Measurements from ENCODE around the gene SLC22A2. TPM values are rescaled to one million over a fixed set of nuclear protein-coding genes. Genes with fewer than 3 reads are reported as not detected.

SLC22A2 gene
- polyA plus RNA-seq, 3 donors, result not detected

GRCh38 chr6:160263196-160263939 is 4.7 kb upstream of the SLC22A2 start:
- Histone ChIP-seq H2AFZ (ENCODE audit: insufficient read depth, low read depth, low read length, poor library complexity, severe bottlenecking) (no peak overlapping the region), H3K4me3 (replicated peaks in 1 of 3; ENCODE audit: low read depth in 2 of 3, low read length in 3 of 3) (no peak overlapping the region), H3K4me2 (replicated peaks; ENCODE audit: extremely low read depth, low read length, poor library complexity, severe bottlenecking) (no peak overlapping the region), H3K79me2 (ENCODE audit: insufficient read depth, low read length) (no peaks in the 10 kb centered on the region), H3K9ac (ENCODE audit: insufficient read depth, low read length, poor library complexity, severe bottlenecking) (no peak overlapping the region), H3K27ac (ENCODE audit: low read depth in 1 of 2, low read length in 2 of 2) (no peak overlapping the region), H4K20me1 (ENCODE audit: insufficient read depth, low read length) (no peaks in the 10 kb centered on the region), H3K9me3 (replicated peaks in 1 of 2; ENCODE audit: control insufficient read depth in 1 of 2, insufficient read depth in 1 of 2, low read length in 2 of 2) (no peaks in the 10 kb centered on the region), H3K36me3 (replicated peaks in 1 of 2; ENCODE audit: control insufficient read depth in 1 of 2, insufficient read depth in 2 of 2, low read length in 2 of 2) (no peaks in the 10 kb centered on the region), H3K27me3 (ENCODE audit: control insufficient read depth in 2 of 2, insufficient read depth in 2 of 2, low read length in 2 of 2) (no peaks in the 10 kb centered on the region), H3K4me1 (ENCODE audit: control insufficient read depth in 1 of 2, insufficient read depth in 2 of 2, low read length in 2 of 2) (no peaks in the 10 kb centered on the region)
- 57% methylated on average over 3 of the region's 7 CpGs for WGBS (ENCODE audit: insufficient coverage)
- intact Hi-C loops (cut with micrococcal nuclease), result no loop called here
- H3K27me3 Mint-ChIP-seq (ENCODE audit: low read depth in 3 of 3), result peaks cover 0 to 6% (median 2%) of the 10 kb centered on the region in 3 donors
- no peak overlapping the region for H3K27ac Mint-ChIP-seq
- TF ChIP-seq, protein P1, sequence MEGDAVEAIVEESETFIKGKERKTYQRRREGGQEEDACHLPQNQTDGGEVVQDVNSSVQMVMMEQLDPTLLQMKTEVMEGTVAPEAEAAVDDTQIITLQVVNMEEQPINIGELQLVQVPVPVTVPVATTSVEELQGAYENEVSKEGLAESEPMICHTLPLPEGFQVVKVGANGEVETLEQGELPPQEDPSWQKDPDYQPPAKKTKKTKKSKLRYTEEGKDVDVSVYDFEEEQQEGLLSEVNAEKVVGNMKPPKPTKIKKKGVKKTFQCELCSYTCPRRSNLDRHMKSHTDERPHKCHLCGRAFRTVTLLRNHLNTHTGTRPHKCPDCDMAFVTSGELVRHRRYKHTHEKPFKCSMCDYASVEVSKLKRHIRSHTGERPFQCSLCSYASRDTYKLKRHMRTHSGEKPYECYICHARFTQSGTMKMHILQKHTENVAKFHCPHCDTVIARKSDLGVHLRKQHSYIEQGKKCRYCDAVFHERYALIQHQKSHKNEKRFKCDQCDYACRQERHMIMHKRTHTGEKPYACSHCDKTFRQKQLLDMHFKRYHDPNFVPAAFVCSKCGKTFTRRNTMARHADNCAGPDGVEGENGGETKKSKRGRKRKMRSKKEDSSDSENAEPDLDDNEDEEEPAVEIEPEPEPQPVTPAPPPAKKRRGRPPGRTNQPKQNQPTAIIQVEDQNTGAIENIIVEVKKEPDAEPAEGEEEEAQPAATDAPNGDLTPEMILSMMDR (IDR thresholded peaks at IDR 0.05), result no peak
- H3K4me1 Mint-ChIP-seq, result no peaks in the 10 kb centered on the region
- H3K36me3 Mint-ChIP-seq, result no peaks in the 10 kb centered on the region
- DNase-seq, result no peak
- peaks cover 0 to 2% (median 2%) of the 10 kb centered on the region in 7 donors for H3K9me3 Mint-ChIP-seq
- H3K4me3 Mint-ChIP-seq, result no peak overlapping the region

DNA sequence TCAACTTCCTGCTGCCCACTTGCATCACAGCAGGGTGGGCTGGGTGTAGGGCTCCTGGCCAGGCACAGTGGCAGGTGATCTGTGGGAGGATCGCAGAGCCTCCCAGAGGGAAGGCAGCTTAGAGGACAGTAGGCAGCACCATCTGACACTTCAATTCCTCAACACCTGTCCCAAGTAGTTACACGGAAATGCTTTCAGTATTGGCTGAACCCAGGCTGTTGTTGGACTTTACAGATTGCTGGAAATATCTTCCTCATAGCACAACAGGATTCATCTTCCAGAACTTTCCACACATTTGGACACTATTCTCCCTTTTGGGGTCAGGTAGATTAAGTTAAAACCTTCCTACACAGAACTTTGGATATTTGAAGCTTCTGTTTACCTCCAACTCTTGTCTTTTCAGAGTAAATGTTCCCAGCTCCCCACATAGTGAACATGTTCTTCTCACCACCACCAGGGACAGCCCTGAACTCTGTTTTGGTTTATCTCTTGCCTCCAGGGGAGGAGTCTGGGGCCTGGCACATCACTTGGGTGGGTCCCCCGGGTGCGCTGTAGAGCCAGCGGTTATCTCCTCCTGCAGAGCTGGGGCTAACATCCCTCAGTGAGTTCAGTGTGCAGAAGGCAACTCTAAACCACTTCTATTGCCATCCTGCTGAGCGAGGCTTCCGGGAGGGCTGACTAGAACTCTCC is 3.5 kb upstream of the SLC22A2 start:
- Mint-ChIP-seq H3K27ac (peak overlapping the region in 1 of 7 donors; percentile 34), H3K27me3 (ENCODE audit: low read depth in 3 of 3) (peaks cover 0 to 6% (median 2%) of the 10 kb centered on the region in 3 donors), H3K9me3 (peaks cover 0 to 2% (median 0%) of the 10 kb centered on the region in 7 donors), H3K4me3 (no peak overlapping the region), H3K4me1 (no peaks in the 10 kb centered on the region), H3K36me3 (no peaks in the 10 kb centered on the region)
- no peaks in the 10 kb centered on the region for H3K9me3 ChIP-seq (replicated peaks in 1 of 2; ENCODE audit: control insufficient read depth in 1 of 2, insufficient read depth in 1 of 2, low read length in 2 of 2)
- no peaks in the 10 kb centered on the region for H3K36me3 ChIP-seq (replicated peaks in 1 of 2; ENCODE audit: control insufficient read depth in 1 of 2, insufficient read depth in 2 of 2, low read length in 2 of 2)
- H3K4me2 ChIP-seq (replicated peaks; ENCODE audit: extremely low read depth, low read length, poor library complexity, severe bottlenecking), result no peak overlapping the region
- H3K79me2 ChIP-seq (ENCODE audit: insufficient read depth, low read length), result no peaks in the 10 kb centered on the region
- no peaks in the 10 kb centered on the region for H3K27me3 ChIP-seq (ENCODE audit: control insufficient read depth in 2 of 2, insufficient read depth in 2 of 2, low read length in 2 of 2)
- intact Hi-C loops (cut with micrococcal nuclease), result no loop called here
- no peak overlapping the region for H3K4me3 ChIP-seq (replicated peaks in 1 of 3; ENCODE audit: low read depth in 2 of 3, low read length in 3 of 3)
- no peak for DNase-seq
- H3K27ac ChIP-seq (ENCODE audit: low read depth in 1 of 2, low read length in 2 of 2), result no peak overlapping the region
- H2AFZ ChIP-seq (ENCODE audit: insufficient read depth, low read depth, low read length, poor library complexity, severe bottlenecking), result no peak overlapping the region
- no peaks in the 10 kb centered on the region for H3K4me1 ChIP-seq (ENCODE audit: control insufficient read depth in 1 of 2, insufficient read depth in 2 of 2, low read length in 2 of 2)
- WGBS (ENCODE audit: insufficient coverage), result 66% methylated on average over 5 of the region's 7 CpGs
- TF ChIP-seq, protein P1 (IDR thresholded peaks at IDR 0.05), result no peak
- H4K20me1 ChIP-seq (ENCODE audit: insufficient read depth, low read length), result no peaks in the 10 kb centered on the region
- H3K9ac ChIP-seq (ENCODE audit: insufficient read depth, low read length, poor library complexity, severe bottlenecking), result no peak overlapping the region
